AG04450 (cell line): ENCODE measurements around the gene MFSD2B. TPM values are rescaled to one million over a fixed set of nuclear protein-coding genes. Genes with fewer than 3 reads are reported as not detected.

Experiments
- CTCF ChIA-PET: fragments of 300-600, 350-600 bp; formaldehyde crosslinking; extraction: SDS; loops from one replicate; lab custom pipeline; 2022; ENCODE audit warnings: antibody characterized with exemption, inconsistent platforms; lab: Charles Lee
- POLR2A ChIA-PET: fragments of 350-600 bp; formaldehyde crosslinking; extraction: SDS; loops from one replicate; lab custom pipeline; 2021; ENCODE audit warnings: antibody characterized with exemption, inconsistent platforms; lab: Yijun Ruan, JAX
- DNase-seq: peaks from one replicate; pipeline ENCODE4 v3.0.0-alpha.2; 2011; ENCODE audit warnings: low read depth, low spot score
- H3K27ac ChIP-seq: one replicate; pipeline ENCODE4 v1.5.1; 2012; ENCODE audit warnings: low read depth, low read length, control low read depth
- H3K27me3 ChIP-seq: one replicate; pipeline ENCODE4 v1.6.0; 2012; ENCODE audit warnings: low read length; ENCODE audit not compliant: control insufficient read depth, insufficient read depth
- H3K4me3 ChIP-seq: 2 replicates; pipeline ENCODE4 v1.5.1; 2011; ENCODE audit warnings: mild to moderate bottlenecking, low read depth, low read length, control low read depth
- H3K9me3 ChIP-seq: 2 replicates; pipeline ENCODE4 v1.5.1; 2012; ENCODE audit warnings: low read length; ENCODE audit not compliant: control insufficient read depth, insufficient read depth
- CTCF ChIP-seq: IDR thresholded peaks from 2 replicates; pipeline ENCODE4 v1.5.1; 2011; ENCODE audit warnings: low read depth, low read length, control low read depth, inconsistent platforms
- polyA plus RNA-seq: library from polyadenylated mRNA; depleted of rRNA; stranded (reverse); fragments of >200 nt; gene quantifications from 2 replicates; pipeline ENCODE4 v1.2.3, GENCODE V29; 2011

The MFSD2B gene
- polyA plus RNA-seq, 1 experiment = 0.05 TPM

- POLR2A ChIA-PET = no interaction called here
- H3K4me3 ChIP-seq = no peak overlapping the region
- CTCF ChIA-PET = interaction anchor here (0.7 kb wide), 1 partner anchor 27 kb away, joined by 4 read pairs; no protein-coding TSS in a partner anchor
These were observed 43.1 kb downstream of the MFSD2B start for GRCh38 chr2:24052951-24053350.

GRCh38 chr2:24054366-24055010 is 44.6 kb downstream of the MFSD2B start:
- Histone ChIP-seq H3K27me3 (no peaks in the 10 kb centered on the region), H3K4me3 (no peak overlapping the region), H3K27ac (no peak overlapping the region), H3K9me3 (no peaks in the 10 kb centered on the region; the same call in 1 of the 2 replicates)
- CTCF ChIA-PET = interaction anchor here (0.7 kb wide), 1 partner anchor 413 kb away, joined by 3 read pairs; no protein-coding TSS in a partner anchor
- no peak for DNase-seq
- no peak for TF ChIP-seq CTCF
- POLR2A ChIA-PET = no interaction called here

More at GRCh38 chr2:24052951-24053350, 43.1 kb downstream of the MFSD2B start:
- Histone ChIP-seq H3K27me3 (no peaks in the 10 kb centered on the region), H3K9me3 (no peaks in the 10 kb centered on the region; the same call in 1 of the 2 replicates), H3K27ac (no peak overlapping the region)
- no peak for TF ChIP-seq CTCF
- DNase-seq = no peak

GRCh38 chr2:24055750-24056149 is 45.9 kb downstream of the MFSD2B start:
- no peak for DNase-seq
- ChIA-PET POLR2A (interaction anchor here (1.2 kb wide), 1 partner anchor 8 kb away, joined by 3 read pairs; the partner anchor contains the start of gene WDCP), CTCF (no interaction called here)
- no peaks in the 10 kb centered on the region for H3K27me3 ChIP-seq
- H3K9me3 ChIP-seq = no peaks in the 10 kb centered on the region
- TF ChIP-seq CTCF = no peak
- no peak overlapping the region for H3K4me3 ChIP-seq
- no peak overlapping the region for H3K27ac ChIP-seq

GRCh38 chr2:24058564-24059271 is 48.8 kb downstream of the MFSD2B start:
- Histone ChIP-seq H3K27me3 (no peaks in the 10 kb centered on the region), H3K9me3 (no peaks in the 10 kb centered on the region), H3K4me3 (no peak overlapping the region), H3K27ac (no peak overlapping the region)
- no peak for DNase-seq
- POLR2A ChIA-PET = no interaction called here
- CTCF ChIA-PET = no interaction called here
- no peak for TF ChIP-seq CTCF

- Histone ChIP-seq H3K27ac (no peak overlapping the region), H3K9me3 (no peaks in the 10 kb centered on the region), H3K27me3 (no peaks in the 10 kb centered on the region), H3K4me3 (no peak overlapping the region)
- TF ChIP-seq CTCF = no peak
- DNase-seq = no peak
- POLR2A ChIA-PET = interaction anchor here (1.3 kb wide), 1 partner anchor 18 kb away, joined by 4 read pairs; the partner anchor contains the start of gene WDCP
- CTCF ChIA-PET = interaction anchor here (0.7 kb wide), 1 partner anchor 19 kb away, joined by 3 read pairs; the partner anchor contains the start of gene TP53I3
These were observed 55.5 kb downstream of the MFSD2B start for GRCh38 chr2:24065341-24065740.
